ENCODE measurements around the gene GPNMB. TPM values are rescaled to one million over a fixed set of nuclear protein-coding genes. Genes with fewer than 3 reads are reported as not detected.

The GPNMB gene
- polyA plus RNA-seq, 3 donors = 1.3 to 3.0 (median 1.5) TPM

DNA sequence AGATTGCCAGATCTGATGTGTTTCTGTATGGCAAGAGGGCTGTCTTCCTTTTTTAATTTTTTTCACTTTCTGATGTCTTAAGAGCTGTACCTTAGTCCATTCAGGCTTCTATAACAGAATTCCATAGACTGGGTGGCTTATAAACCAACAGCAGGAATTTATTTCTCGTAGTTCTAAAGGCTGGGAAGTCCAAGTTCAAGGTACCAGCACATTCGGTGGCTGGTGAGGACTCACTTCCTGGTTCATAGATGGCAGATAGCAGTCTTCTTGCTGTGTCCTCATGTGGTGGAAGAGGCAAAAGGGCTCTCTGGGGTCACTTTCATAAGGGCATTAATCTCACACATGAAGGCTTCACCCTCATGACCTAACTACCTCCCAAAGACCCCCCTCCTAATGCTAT is 20.8 kb downstream of the GPNMB start:
- Histone ChIP-seq H3K9ac (ENCODE audit: insufficient read depth, low read length, poor library complexity, severe bottlenecking) (no peak overlapping the region), H3K36me3 (replicated peaks in 1 of 2; ENCODE audit: control insufficient read depth in 1 of 2, insufficient read depth in 2 of 2, low read length in 2 of 2) (no peaks in the 10 kb centered on the region), H4K20me1 (ENCODE audit: insufficient read depth, low read length) (no peaks in the 10 kb centered on the region), H3K4me1 (ENCODE audit: control insufficient read depth in 1 of 2, insufficient read depth in 2 of 2, low read length in 2 of 2) (no peaks in the 10 kb centered on the region), H3K27me3 (ENCODE audit: control insufficient read depth in 2 of 2, insufficient read depth in 2 of 2, low read length in 2 of 2) (no peaks in the 10 kb centered on the region), H3K4me3 (replicated peaks in 1 of 3; ENCODE audit: low read depth in 2 of 3, low read length in 3 of 3) (no peak overlapping the region), H3K4me2 (replicated peaks; ENCODE audit: extremely low read depth, low read length, poor library complexity, severe bottlenecking) (no peak overlapping the region), H3K27ac (ENCODE audit: low read depth in 1 of 2, low read length in 2 of 2) (no peak overlapping the region), H3K9me3 (replicated peaks in 1 of 2; ENCODE audit: control insufficient read depth in 1 of 2, insufficient read depth in 1 of 2, low read length in 2 of 2) (no peaks in the 10 kb centered on the region), H3K79me2 (ENCODE audit: insufficient read depth, low read length) (no peaks in the 10 kb centered on the region), H2AFZ (ENCODE audit: insufficient read depth, low read depth, low read length, poor library complexity, severe bottlenecking) (no peak overlapping the region)
- 80% methylated on average over 1 of the region's 2 CpGs for WGBS (ENCODE audit: insufficient coverage)
- H3K36me3 Mint-ChIP-seq = no peaks in the 10 kb centered on the region
- no peak overlapping the region for H3K27ac Mint-ChIP-seq
- DNase-seq = no peak
- H3K9me3 Mint-ChIP-seq = peaks cover 0 to 2% (median 0%) of the 10 kb centered on the region in 7 donors
- H3K4me1 Mint-ChIP-seq = no peaks in the 10 kb centered on the region
- peaks cover 2 to 3% (median 3%) of the 10 kb centered on the region in 3 donors for H3K27me3 Mint-ChIP-seq (ENCODE audit: low read depth in 3 of 3)
- no peak overlapping the region for H3K4me3 Mint-ChIP-seq
- TF ChIP-seq, protein P1, sequence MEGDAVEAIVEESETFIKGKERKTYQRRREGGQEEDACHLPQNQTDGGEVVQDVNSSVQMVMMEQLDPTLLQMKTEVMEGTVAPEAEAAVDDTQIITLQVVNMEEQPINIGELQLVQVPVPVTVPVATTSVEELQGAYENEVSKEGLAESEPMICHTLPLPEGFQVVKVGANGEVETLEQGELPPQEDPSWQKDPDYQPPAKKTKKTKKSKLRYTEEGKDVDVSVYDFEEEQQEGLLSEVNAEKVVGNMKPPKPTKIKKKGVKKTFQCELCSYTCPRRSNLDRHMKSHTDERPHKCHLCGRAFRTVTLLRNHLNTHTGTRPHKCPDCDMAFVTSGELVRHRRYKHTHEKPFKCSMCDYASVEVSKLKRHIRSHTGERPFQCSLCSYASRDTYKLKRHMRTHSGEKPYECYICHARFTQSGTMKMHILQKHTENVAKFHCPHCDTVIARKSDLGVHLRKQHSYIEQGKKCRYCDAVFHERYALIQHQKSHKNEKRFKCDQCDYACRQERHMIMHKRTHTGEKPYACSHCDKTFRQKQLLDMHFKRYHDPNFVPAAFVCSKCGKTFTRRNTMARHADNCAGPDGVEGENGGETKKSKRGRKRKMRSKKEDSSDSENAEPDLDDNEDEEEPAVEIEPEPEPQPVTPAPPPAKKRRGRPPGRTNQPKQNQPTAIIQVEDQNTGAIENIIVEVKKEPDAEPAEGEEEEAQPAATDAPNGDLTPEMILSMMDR (IDR thresholded peaks at IDR 0.05) = no peak
- intact Hi-C loops (cut with micrococcal nuclease) = no loop called here

GRCh38 chr7:23268167-23268566 is 21.6 kb downstream of the GPNMB start:
- Mint-ChIP-seq H3K36me3 (no peaks in the 10 kb centered on the region), H3K9me3 (peaks cover 0 to 2% (median 0%) of the 10 kb centered on the region in 7 donors)
- intact Hi-C loops (cut with micrococcal nuclease) = no loop called here

More at GRCh38 chr7:23268167-23268566, 21.6 kb downstream of the GPNMB start:
- Histone ChIP-seq H3K79me2 (ENCODE audit: insufficient read depth, low read length) (no peaks in the 10 kb centered on the region), H4K20me1 (ENCODE audit: insufficient read depth, low read length) (no peaks in the 10 kb centered on the region), H3K9me3 (replicated peaks in 1 of 2; ENCODE audit: control insufficient read depth in 1 of 2, insufficient read depth in 1 of 2, low read length in 2 of 2) (no peaks in the 10 kb centered on the region), H3K4me1 (ENCODE audit: control insufficient read depth in 1 of 2, insufficient read depth in 2 of 2, low read length in 2 of 2) (peaks cover 2 to 5% of the 10 kb centered on the region in 2 donors), H3K27ac (ENCODE audit: low read depth in 1 of 2, low read length in 2 of 2) (no peak overlapping the region), H3K4me2 (replicated peaks; ENCODE audit: extremely low read depth, low read length, poor library complexity, severe bottlenecking) (no peak overlapping the region), H3K36me3 (replicated peaks in 1 of 2; ENCODE audit: control insufficient read depth in 1 of 2, insufficient read depth in 2 of 2, low read length in 2 of 2) (no peaks in the 10 kb centered on the region), H3K4me3 (replicated peaks in 1 of 3; ENCODE audit: low read depth in 2 of 3, low read length in 3 of 3) (no peak overlapping the region), H2AFZ (ENCODE audit: insufficient read depth, low read depth, low read length, poor library complexity, severe bottlenecking) (no peak overlapping the region), H3K9ac (ENCODE audit: insufficient read depth, low read length, poor library complexity, severe bottlenecking) (no peak overlapping the region), H3K27me3 (ENCODE audit: control insufficient read depth in 2 of 2, insufficient read depth in 2 of 2, low read length in 2 of 2) (no peaks in the 10 kb centered on the region)
- Mint-ChIP-seq H3K27ac (no peak overlapping the region), H3K4me3 (no peak overlapping the region), H3K4me1 (peaks cover 4% of the 10 kb centered on the region), H3K27me3 (ENCODE audit: low read depth in 3 of 3) (peaks cover 3 to 6% (median 5%) of the 10 kb centered on the region in 3 donors)
- TF ChIP-seq, protein P1 (IDR thresholded peaks at IDR 0.05) = no peak
- WGBS (ENCODE audit: insufficient coverage) = 100% methylated on average over 1 of the region's 2 CpGs
- DNase-seq = no peak
